Measurements from ENCODE around the gene POU2AF2.

GRCh38 chr11:111205632-111206385, 39.7 kb upstream of the POU2AF2 start:
- no peak for TF ChIP-seq CTCF (IDR thresholded peaks at IDR 0.05; ENCODE audit: insufficient read depth, low read depth, low read length)
- no peak for TF ChIP-seq EZH2 (IDR thresholded peaks at IDR 0.05; ENCODE audit: insufficient read depth, low read length)

Measured in astrocyte (in vitro differentiated cells and primary cell).